Smooth muscle cell (in vitro differentiated cells): ENCODE measurements around the gene FNDC1. TPM values are rescaled to one million over a fixed set of nuclear protein-coding genes. Genes with fewer than 3 reads are reported as not detected.

ENCODE experiments used
- DNase-seq: peaks from one replicate; lab custom pipeline; 2025; ENCODE audit not compliant: unreplicated experiment; lab: John Stamatoyannopoulos, UW
- H2AFZ ChIP-seq: fragments of 200-600 bp; sonication (generic); 2 replicates; pipeline ENCODE4 v1.6.0; 2016; ENCODE audit warnings: antibody characterized with exemption, low read depth, mild to moderate bottlenecking
- H3F3A ChIP-seq: fragments of 200-600 bp; sonication (generic); 2 replicates; pipeline ENCODE4 v1.6.0; 2017; ENCODE audit warnings: antibody characterized with exemption, low read depth
- H3K27ac ChIP-seq: fragments of 200-600 bp; sonication (generic); 2 replicates; pipeline ENCODE4 v1.5.1; 2016; ENCODE audit warnings: low read depth, mild to moderate bottlenecking
- H3K27me3 ChIP-seq: fragments of 200-600 bp; sonication (generic); 2 replicates; pipeline ENCODE4 v1.6.1; 2016; ENCODE audit warnings: low read depth, mild to moderate bottlenecking
- H3K36me3 ChIP-seq: fragments of 200-600 bp; sonication (generic); 2 replicates; pipeline ENCODE4 v1.5.1; 2016; ENCODE audit warnings: low read depth
- H3K4me1 ChIP-seq: fragments of 200-600 bp; sonication (generic); 2 replicates; pipeline ENCODE4 v1.5.1; 2016; ENCODE audit warnings: low read depth
- H3K4me2 ChIP-seq: fragments of 200-600 bp; sonication (generic); 2 replicates; pipeline ENCODE4 v1.6.0; 2016; ENCODE audit warnings: mild to moderate bottlenecking
- H3K4me3 ChIP-seq: fragments of 200-600 bp; sonication (generic); 2 replicates; pipeline ENCODE4 v1.5.1; 2016; ENCODE audit warnings: mild to moderate bottlenecking
- H3K79me2 ChIP-seq: fragments of 200-600 bp; sonication (generic); 2 replicates; pipeline ENCODE4 v1.6.0; 2016; ENCODE audit warnings: low read depth, mild to moderate bottlenecking
- H3K9ac ChIP-seq: fragments of 200-600 bp; sonication (generic); 2 replicates; pipeline ENCODE4 v1.6.0; 2016; ENCODE audit warnings: low read depth
- H3K9me3 ChIP-seq: fragments of 200-600 bp; sonication (generic); replicated peaks from 2 replicates; pipeline ENCODE4 v1.5.1; 2016; ENCODE audit warnings: low read depth
- H4K20me1 ChIP-seq: fragments of 200-600 bp; sonication (generic); 2 replicates; pipeline ENCODE4 v1.6.0; 2016; ENCODE audit warnings: low read depth
- CTCF ChIP-seq: fragments of 200-600 bp; sonication (generic); IDR thresholded peaks from 2 replicates; pipeline ENCODE4 v1.5.1; 2017; ENCODE audit warnings: borderline replicate concordance, mild to moderate bottlenecking, antibody characterized with exemption; ENCODE audit not compliant: insufficient read depth, poor library complexity, severe bottlenecking
- WGBS: methylation state at CpG from one replicate; pipeline ENCODE4 v1.1.7; 2016; ENCODE audit warnings: low lambda C conversion rate; 5-methylcytosine and 5-hydroxymethylcytosine counted together
- polyA plus RNA-seq: library from polyadenylated mRNA; unstranded; fragments of >200 nt; fragmentation: Nextera tagmentation; extraction: Ambion mirVana; gene quantifications from 2 replicates; pipeline ENCODE4 v1.2.1, GENCODE V29; 2016
- total RNA-seq: library from RNA; depleted of rRNA; stranded (reverse); fragments of >200 nt; gene quantifications from 2 replicates; pipeline ENCODE4 v1.2.3, GENCODE V29; 2014

The FNDC1 gene
- total and polyA plus RNA-seq, 2 experiments from 2014 or later: 0.39 TPM; not detected in 1

- H3K4me1 ChIP-seq: no peaks in the 10 kb centered on the region
- H3K4me3 ChIP-seq: no peak overlapping the region
- H3K4me2 ChIP-seq: no peak overlapping the region
- no peaks in the 10 kb centered on the region for H3K9me3 ChIP-seq
- no peak overlapping the region for H3K27ac ChIP-seq
- H3K9ac ChIP-seq: no peak overlapping the region
- H3K36me3 ChIP-seq: no peaks in the 10 kb centered on the region
- no peaks in the 10 kb centered on the region for H4K20me1 ChIP-seq
- DNase-seq: no peak
- no peaks in the 10 kb centered on the region for H3K79me2 ChIP-seq
- WGBS: 75% methylated on average over 8 of the region's 8 CpGs
- peaks cover 18% of the 10 kb centered on the region for H3K27me3 ChIP-seq
- TF ChIP-seq CTCF: no peak
- no peak overlapping the region for H2AFZ ChIP-seq
- H3F3A ChIP-seq: no peaks in the 10 kb centered on the region
Observed at GRCh38 chr6:159149641-159150040, 19.6 kb upstream of the FNDC1 start.

DNA sequence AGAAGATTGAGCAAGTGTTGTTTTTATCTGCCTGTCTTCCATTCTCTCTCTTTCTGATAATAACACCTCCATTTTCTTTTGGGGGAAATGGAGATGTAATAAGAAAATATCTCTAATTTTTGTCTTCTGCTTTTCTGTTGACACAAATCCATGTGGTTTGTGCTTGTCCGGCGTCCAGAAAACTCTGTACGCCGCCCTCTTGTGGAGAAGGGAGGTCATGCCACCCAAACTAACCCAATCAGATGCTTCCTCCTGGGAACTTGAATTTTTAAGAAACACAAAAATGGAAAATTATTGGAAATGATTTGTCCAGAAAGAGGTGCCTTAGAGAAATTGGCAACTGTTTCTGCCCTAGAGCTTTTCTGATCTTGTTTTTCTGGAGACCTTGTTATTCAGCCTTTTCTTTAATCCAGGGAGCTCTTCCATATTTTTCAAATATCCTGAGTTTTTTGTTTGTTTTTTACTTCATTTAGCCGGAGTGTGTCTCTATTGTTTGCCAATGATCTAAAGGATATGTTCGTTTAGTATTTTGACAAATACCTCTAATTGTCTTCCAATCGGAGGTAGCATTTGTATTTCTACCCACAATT lies 17.8 kb upstream of the FNDC1 start:
- WGBS: 26% methylated on average over 7 of the region's 7 CpGs
- peaks cover 8% of the 10 kb centered on the region for H3K9me3 ChIP-seq
- peaks cover 8% of the 10 kb centered on the region for H3K27me3 ChIP-seq
- no peaks in the 10 kb centered on the region for H3K79me2 ChIP-seq
- H3F3A ChIP-seq: no peaks in the 10 kb centered on the region
- no peaks in the 10 kb centered on the region for H4K20me1 ChIP-seq
- H3K27ac ChIP-seq: no peak overlapping the region
- H3K36me3 ChIP-seq: no peaks in the 10 kb centered on the region
- no peak overlapping the region for H3K4me2 ChIP-seq
- H3K4me3 ChIP-seq: no peak overlapping the region
- no peak for DNase-seq
- H3K9ac ChIP-seq: no peak overlapping the region
- H2AFZ ChIP-seq: no peak overlapping the region
- TF ChIP-seq CTCF: peak; percentile 89
- H3K4me1 ChIP-seq: no peaks in the 10 kb centered on the region

GRCh38 chr6:159152041-159152440 lies 17.2 kb upstream of the FNDC1 start:
- Histone ChIP-seq H3F3A (no peaks in the 10 kb centered on the region), H2AFZ (no peak overlapping the region), H4K20me1 (no peaks in the 10 kb centered on the region), H3K4me3 (no peak overlapping the region), H3K9ac (no peak overlapping the region), H3K27ac (no peak overlapping the region), H3K9me3 (peaks cover 8% of the 10 kb centered on the region), H3K4me2 (no peak overlapping the region), H3K36me3 (no peaks in the 10 kb centered on the region), H3K4me1 (no peaks in the 10 kb centered on the region), H3K79me2 (no peaks in the 10 kb centered on the region), H3K27me3 (peaks cover 2% of the 10 kb centered on the region)
- no peak for DNase-seq
- no peak for TF ChIP-seq CTCF
- 48% methylated on average over 1 of the region's 1 CpG for WGBS

DNA sequence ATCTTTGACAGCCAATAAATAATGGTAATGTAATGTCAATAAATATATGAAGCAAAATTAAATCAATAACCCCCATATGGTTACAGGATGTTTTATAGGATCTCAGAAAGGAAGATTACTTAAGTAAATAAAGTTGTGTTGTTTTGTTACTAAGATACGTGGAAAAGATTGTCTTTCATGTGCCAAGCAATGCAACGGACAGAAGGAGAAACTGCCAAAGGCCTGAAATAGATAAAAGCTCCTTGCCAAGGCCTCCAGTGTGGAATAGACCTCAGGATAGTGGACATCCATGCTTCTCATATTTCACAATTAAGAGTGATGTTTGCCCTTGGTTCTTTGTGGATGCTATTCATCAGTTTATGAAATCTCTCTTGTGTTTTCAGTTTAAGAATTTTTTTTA lies 16.4 kb upstream of the FNDC1 start:
- H3K79me2 ChIP-seq: no peaks in the 10 kb centered on the region
- no peaks in the 10 kb centered on the region for H3K4me1 ChIP-seq
- H2AFZ ChIP-seq: no peak overlapping the region
- no peaks in the 10 kb centered on the region for H4K20me1 ChIP-seq
- no peak overlapping the region for H3K4me2 ChIP-seq
- no peaks in the 10 kb centered on the region for H3K36me3 ChIP-seq
- DNase-seq: no peak
- no peaks in the 10 kb centered on the region for H3K27me3 ChIP-seq
- WGBS: 84% methylated on average over 2 of the region's 2 CpGs
- H3K4me3 ChIP-seq: no peak overlapping the region
- no peak overlapping the region for H3K27ac ChIP-seq
- H3K9me3 ChIP-seq: peaks cover 8% of the 10 kb centered on the region
- no peaks in the 10 kb centered on the region for H3F3A ChIP-seq
- H3K9ac ChIP-seq: no peak overlapping the region
- no peak for TF ChIP-seq CTCF
